Panc1 (cell line): Measurements from ENCODE around the gene GPS2.

ENCODE experiments used
- POLR2AphosphoS5 ChIP-seq: IDR thresholded peaks from 2 replicates; pipeline ENCODE4 v1.6.1; 2012; ENCODE audit warnings: mild to moderate bottlenecking, low read depth, low read length, moderate library complexity
- SIN3A ChIP-seq: IDR thresholded peaks from 2 replicates; pipeline ENCODE4 v1.6.1; 2012; ENCODE audit warnings: low read depth, mild to moderate bottlenecking, low read length, moderate library complexity, borderline replicate concordance; ENCODE audit not compliant: insufficient read depth
- TCF7L2 ChIP-seq: IDR thresholded peaks from 2 replicates; pipeline ENCODE4 v1.6.1; 2011; ENCODE audit warnings: mild to moderate bottlenecking, low read depth, low read length, inconsistent platforms
- TF ChIP-seq, protein P1 (sequence below), 2 experiments: IDR thresholded peaks; 2 replicates each; pipeline ENCODE4 v1.6.1; 2011 to 2012; ENCODE audit warnings: low read depth in 2 of 2, control low read depth in 1 of 2, low read length in 1 of 2, mild to moderate bottlenecking in 1 of 2, moderate library complexity in 1 of 2; ENCODE audit not compliant: insufficient read depth in 1 of 2
- TF ChIP-seq, protein P2 (sequence below): fragments of 450-650 bp; IDR thresholded peaks from 2 replicates; pipeline ENCODE4 v1.5.1; 2017; ENCODE audit warnings: mild to moderate bottlenecking

DNA sequence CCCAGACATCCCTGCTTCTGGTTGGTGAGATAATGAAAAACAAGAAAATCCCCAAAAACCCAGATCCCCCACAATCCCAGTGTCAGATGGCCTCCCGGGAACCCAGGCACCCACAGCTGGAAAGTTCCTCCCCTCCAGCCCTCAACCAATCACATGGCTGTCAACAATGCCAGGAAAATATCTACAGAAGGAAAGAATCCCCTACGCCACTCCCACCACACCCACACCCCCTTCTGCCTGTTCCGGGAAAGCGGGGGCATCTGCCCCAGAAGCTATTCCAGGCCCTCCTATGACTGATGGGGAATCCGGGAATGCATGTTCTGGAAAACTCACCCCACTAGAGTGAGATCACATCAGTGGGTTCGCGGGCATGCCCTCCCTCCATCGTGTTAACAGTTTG is 41.6 kb upstream of the GPS2 start:
- TF ChIP-seq POLR2AphosphoS5 (no peak), TCF7L2 (no peak), SIN3A (no peak)
- TF ChIP-seq, protein P1, sequence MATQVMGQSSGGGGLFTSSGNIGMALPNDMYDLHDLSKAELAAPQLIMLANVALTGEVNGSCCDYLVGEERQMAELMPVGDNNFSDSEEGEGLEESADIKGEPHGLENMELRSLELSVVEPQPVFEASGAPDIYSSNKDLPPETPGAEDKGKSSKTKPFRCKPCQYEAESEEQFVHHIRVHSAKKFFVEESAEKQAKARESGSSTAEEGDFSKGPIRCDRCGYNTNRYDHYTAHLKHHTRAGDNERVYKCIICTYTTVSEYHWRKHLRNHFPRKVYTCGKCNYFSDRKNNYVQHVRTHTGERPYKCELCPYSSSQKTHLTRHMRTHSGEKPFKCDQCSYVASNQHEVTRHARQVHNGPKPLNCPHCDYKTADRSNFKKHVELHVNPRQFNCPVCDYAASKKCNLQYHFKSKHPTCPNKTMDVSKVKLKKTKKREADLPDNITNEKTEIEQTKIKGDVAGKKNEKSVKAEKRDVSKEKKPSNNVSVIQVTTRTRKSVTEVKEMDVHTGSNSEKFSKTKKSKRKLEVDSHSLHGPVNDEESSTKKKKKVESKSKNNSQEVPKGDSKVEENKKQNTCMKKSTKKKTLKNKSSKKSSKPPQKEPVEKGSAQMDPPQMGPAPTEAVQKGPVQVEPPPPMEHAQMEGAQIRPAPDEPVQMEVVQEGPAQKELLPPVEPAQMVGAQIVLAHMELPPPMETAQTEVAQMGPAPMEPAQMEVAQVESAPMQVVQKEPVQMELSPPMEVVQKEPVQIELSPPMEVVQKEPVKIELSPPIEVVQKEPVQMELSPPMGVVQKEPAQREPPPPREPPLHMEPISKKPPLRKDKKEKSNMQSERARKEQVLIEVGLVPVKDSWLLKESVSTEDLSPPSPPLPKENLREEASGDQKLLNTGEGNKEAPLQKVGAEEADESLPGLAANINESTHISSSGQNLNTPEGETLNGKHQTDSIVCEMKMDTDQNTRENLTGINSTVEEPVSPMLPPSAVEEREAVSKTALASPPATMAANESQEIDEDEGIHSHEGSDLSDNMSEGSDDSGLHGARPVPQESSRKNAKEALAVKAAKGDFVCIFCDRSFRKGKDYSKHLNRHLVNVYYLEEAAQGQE (IDR thresholded peaks at IDR 0.05; ENCODE audit: insufficient read depth in 1 of 2, low read depth in 2 of 2, low read length in 1 of 2): no peak
- TF ChIP-seq, protein P2, sequence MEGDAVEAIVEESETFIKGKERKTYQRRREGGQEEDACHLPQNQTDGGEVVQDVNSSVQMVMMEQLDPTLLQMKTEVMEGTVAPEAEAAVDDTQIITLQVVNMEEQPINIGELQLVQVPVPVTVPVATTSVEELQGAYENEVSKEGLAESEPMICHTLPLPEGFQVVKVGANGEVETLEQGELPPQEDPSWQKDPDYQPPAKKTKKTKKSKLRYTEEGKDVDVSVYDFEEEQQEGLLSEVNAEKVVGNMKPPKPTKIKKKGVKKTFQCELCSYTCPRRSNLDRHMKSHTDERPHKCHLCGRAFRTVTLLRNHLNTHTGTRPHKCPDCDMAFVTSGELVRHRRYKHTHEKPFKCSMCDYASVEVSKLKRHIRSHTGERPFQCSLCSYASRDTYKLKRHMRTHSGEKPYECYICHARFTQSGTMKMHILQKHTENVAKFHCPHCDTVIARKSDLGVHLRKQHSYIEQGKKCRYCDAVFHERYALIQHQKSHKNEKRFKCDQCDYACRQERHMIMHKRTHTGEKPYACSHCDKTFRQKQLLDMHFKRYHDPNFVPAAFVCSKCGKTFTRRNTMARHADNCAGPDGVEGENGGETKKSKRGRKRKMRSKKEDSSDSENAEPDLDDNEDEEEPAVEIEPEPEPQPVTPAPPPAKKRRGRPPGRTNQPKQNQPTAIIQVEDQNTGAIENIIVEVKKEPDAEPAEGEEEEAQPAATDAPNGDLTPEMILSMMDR: no peak
